ENCODE measurements around the gene CBY3.
"Not testable (repeated sequence)": the region's sequence is repeated elsewhere in the genome, so short reads cannot be mapped to it uniquely, and the experiment has no call there.

The CBY3 gene

DNA sequence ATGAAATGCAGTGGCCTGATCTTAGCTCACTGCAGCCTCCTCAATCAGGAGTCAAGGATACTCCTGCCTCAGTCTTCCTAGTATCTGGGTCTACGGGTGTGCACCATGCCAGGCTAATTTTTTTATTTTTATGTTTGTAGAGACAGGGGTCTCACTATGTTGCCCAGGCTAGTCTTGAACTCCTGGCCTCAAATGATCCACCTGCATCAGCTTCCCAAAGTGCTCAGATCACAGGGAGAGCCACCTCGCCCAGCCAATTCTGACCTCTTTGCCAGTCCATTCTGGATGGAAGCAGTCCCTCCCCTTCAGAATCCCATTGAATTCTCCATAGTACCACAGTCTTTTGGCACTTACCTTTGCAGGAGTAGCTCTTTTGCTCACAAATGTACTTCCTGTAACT is 16.3 kb upstream of the CBY3 start:
- peaks cover 4% of the 10 kb centered on the region for H3K36me3 Mint-ChIP-seq

DNA sequence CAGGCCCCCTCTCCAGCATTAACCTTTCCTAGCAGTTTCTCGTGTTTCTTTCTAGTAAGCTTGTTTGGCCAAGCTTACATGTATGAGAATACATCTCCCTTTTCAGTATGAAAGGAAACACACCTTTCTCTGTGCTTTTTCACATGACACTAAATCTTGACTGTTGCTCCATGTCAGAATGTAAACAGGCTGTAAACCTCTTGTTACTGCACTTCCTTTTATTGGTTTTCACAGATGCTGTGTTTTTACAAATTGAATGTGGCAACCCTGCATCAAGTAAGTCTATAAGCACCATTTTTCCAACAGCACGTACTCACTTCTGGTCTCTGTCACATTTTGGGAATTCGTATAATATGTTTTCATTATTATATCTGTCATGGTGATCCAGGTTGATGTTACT is 15.8 kb upstream of the CBY3 start:
- ATAC-seq (ENCODE audit: low read depth) (no peak), DNase-seq (ENCODE audit: low spot score in 2 of 2) (no peak)
- Mint-ChIP-seq H3K4me3 (no peak overlapping the region), H3K27ac (no peak overlapping the region), H3K4me1 (peaks cover 21% of the 10 kb centered on the region), H3K9me3 (no peaks in the 10 kb centered on the region), H3K36me3 (peaks cover 3% of the 10 kb centered on the region), H3K27me3 (no peaks in the 10 kb centered on the region)

More for the DNA sequence above, 16.3 kb upstream of the CBY3 start:
- no peaks in the 10 kb centered on the region for H3K27me3 Mint-ChIP-seq
- no peak overlapping the region for H3K4me3 Mint-ChIP-seq
- H3K27ac Mint-ChIP-seq = peak overlapping the region; percentile 98
- peaks cover 22% of the 10 kb centered on the region for H3K4me1 Mint-ChIP-seq
- ATAC-seq (ENCODE audit: low read depth) (no peak), DNase-seq (ENCODE audit: low spot score in 2 of 2) (no peak)
- H3K9me3 Mint-ChIP-seq = no peaks in the 10 kb centered on the region

DNA sequence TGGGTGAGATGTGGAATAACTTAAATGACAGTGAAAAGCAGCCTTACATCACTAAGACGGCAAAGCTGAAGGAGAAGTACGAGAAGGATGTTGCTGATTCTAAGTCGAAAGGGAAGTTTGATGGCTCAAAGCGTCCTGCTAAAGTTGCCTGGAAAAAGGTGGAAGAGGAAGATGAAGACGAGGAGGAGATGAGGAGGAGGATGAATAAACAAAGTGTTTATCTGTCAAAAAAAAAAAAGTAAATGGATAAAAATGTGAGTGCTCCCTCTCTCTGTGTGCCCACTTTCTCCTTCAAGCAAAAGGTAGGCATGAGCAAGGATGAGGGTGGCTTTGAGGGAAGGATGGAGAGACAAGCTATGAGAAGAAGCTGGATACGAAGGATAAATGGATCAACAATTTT is 13.7 kb upstream of the CBY3 start:
- Mint-ChIP-seq H3K27me3 (no peaks in the 10 kb centered on the region), H3K4me3 (no peak overlapping the region), H3K27ac (no peak overlapping the region), H3K36me3 (peaks cover 3% of the 10 kb centered on the region), H3K4me1 (peaks cover 12% of the 10 kb centered on the region), H3K9me3 (no peaks in the 10 kb centered on the region)
- ATAC-seq (ENCODE audit: low read depth) (no peak), DNase-seq (ENCODE audit: low spot score in 2 of 2) (no peak)

DNA sequence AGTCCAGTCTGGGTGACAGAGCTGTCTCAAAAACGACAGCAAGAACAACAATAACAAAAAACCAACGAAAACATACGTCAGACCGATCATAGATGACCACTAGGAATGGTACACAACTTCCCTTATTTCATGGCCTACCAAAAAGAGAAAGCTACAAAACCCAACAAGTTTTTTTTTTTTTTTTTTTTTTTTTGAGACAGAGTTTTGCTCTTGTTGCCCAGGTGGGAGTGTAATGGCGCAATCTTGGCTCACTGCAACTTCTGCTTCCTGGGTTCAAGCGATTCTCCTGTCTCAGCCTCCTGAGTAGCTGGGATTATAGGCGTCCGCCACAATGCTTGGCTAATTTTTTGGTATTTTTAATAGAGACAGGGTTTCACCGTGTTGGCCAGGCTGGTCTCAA is 8.4 kb upstream of the CBY3 start:
- not testable (repeated sequence) for H3K27me3 Mint-ChIP-seq; H3K4me3 Mint-ChIP-seq; H3K36me3 Mint-ChIP-seq; H3K4me1 Mint-ChIP-seq; ATAC-seq (ENCODE audit: low read depth); H3K27ac Mint-ChIP-seq; H3K9me3 Mint-ChIP-seq; DNase-seq (ENCODE audit: low spot score in 2 of 2)

DNA sequence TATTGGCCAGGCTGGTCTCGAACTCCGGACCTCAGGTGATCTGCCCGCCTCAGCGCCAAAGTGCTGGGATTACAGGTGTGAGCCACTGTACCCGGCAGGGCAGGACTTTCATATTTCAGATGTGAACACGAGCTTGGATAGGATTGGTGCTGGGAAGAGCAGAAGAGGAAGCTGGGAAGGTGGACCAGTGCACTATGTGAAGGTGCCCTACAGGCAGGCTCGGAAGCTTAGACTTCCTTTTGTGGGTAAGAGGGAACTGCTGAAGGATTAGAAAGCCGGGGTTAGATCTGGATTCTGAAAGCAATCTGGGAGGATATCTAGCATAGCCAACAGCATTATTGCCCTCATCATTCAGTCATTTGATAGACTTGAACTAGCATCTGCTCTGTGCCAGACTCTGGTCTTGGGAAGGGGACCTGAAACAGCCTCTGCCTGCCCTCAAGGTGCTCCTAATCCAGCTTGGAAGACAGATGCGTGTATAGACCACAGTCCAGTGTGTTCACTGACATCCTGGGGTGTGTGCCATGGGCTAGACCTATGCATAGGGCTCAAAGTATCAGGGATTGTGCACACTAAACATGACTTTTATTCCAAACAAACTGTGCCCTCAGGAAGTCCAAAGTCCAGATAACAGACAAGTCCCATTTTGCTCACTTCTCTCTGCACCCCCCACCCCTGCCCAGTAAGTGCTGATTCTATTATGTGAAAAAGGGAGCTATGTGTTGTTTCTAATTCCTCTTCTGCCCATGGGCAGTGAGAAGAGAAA is 637 bp downstream of the CBY3 start:
- peak overlapping the region; percentile 58 for H3K4me3 Mint-ChIP-seq
- H3K27ac Mint-ChIP-seq = no peak overlapping the region
- no peaks in the 10 kb centered on the region for H3K27me3 Mint-ChIP-seq
- no peaks in the 10 kb centered on the region for H3K9me3 Mint-ChIP-seq
- DNase-seq (ENCODE audit: low spot score in 2 of 2) (no peak), ATAC-seq (ENCODE audit: low read depth) (no peak)
- H3K36me3 Mint-ChIP-seq = peaks cover under 1% of the 10 kb centered on the region
- peaks cover 22% of the 10 kb centered on the region for H3K4me1 Mint-ChIP-seq

DNA sequence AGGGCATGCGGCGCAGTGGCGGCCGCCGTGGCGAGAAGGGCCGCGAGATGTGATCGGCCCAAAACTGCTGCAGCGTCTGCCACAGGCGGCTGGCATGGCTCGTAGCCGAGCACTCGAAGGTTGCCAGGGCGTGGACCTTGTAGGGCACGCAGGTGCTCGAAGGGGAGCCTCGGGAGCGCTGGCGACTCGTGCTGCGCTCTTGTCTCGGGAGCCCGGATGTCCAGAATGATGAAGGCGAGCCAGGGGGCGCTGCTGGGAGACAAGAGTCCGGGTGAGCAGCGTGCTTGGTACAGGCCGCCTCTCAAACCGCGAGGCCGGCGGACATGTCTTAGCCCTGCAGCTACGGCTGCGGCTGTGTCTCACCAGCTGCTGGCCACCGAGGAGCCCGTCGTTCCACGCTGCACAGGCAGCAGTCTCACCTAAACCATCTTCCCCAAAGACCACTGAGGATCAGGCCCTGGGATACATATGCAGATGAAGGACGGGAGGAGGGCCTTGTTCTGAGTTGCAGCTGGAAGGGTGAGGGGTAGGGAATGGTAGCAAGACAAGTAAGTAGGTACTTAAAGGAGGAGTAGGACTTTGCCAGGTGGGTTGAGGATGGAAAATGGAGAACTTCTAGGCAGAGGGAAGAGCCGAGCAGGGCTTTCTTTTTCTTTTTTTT is 1.7 kb downstream of the CBY3 start:
- peak overlapping the region; percentile 94 for H3K27ac Mint-ChIP-seq
- peaks cover 22% of the 10 kb centered on the region for H3K4me1 Mint-ChIP-seq
- ATAC-seq (ENCODE audit: low read depth) = peak; percentile 28
- no peaks in the 10 kb centered on the region for H3K27me3 Mint-ChIP-seq
- DNase-seq (ENCODE audit: low spot score in 2 of 2) = peak in 1 of 2 donors; percentile 49
- peak overlapping the region; percentile 96 for H3K4me3 Mint-ChIP-seq
- H3K9me3 Mint-ChIP-seq = no peaks in the 10 kb centered on the region
- peaks cover 3% of the 10 kb centered on the region for H3K36me3 Mint-ChIP-seq

DNA sequence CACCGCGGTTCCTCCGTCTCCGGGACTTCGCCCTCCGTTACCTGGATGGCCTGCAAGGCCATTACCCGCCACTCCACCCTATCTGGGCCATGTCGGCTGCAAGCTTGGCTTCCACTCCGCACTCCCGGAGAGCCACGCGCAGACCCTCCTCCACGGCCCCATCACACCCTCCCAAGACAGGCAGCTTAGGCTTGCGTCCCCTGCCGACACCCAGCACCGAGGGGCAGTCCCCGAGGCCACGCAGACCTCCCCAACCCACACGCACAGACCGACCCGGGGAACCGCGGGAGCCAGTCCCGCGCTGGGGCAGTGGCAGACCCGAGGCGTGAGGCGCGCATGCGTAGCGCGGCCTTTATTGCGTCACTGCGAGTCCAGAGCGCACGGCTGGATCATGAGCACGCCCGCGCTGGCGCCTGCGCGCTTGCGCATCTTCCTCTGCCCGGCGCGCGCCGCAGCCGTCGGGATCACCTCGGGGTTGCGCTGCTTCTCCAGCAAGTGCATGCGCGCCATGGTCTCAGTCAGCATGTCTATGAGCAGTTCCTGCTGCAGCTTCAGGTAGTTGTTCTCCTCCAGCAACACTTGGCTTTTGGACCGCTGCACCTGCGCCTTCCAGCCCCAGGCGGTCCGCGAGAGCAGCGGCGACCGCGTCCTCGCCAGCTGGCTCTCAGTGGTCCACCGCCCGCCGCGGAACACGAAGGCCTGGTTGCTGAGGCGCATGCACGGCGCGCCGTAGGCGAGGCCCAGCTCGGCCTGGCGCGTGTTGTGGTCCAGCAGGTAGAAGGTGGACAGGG is 2.4 kb downstream of the CBY3 start:
- Mint-ChIP-seq H3K27ac (peak overlapping the region; percentile 94), H3K4me1 (peaks cover 22% of the 10 kb centered on the region), H3K9me3 (no peaks in the 10 kb centered on the region), H3K27me3 (no peaks in the 10 kb centered on the region), H3K36me3 (peaks cover 3% of the 10 kb centered on the region), H3K4me3 (peak overlapping the region; percentile 96)
- ATAC-seq (ENCODE audit: low read depth) (peak; percentile 91), DNase-seq (ENCODE audit: low spot score in 2 of 2) (peak; percentile 90)

DNA sequence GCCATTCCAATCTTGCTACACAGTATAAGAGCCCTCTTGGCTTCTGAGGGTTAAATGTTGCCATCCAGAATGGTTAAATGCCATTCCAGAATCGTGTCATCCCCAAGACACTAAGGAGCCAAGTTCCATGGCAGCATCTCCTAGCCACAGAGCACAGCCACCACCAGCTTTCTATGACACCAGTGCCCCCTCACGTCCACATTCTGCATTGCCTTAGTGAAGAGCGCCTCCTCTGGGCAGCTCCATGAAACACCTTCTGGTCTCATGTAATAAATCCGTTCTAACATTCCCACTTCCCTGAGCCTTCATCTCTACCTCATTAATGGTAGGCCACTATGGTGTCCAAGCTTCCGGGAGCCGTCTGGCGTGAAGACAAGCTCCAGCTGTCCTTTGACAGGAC is 12.4 kb downstream of the CBY3 start:
- no peak for DNase-seq (ENCODE audit: low spot score in 2 of 2)
- Mint-ChIP-seq H3K27me3 (peaks cover 2% of the 10 kb centered on the region), H3K9me3 (no peaks in the 10 kb centered on the region), H3K36me3 (no peaks in the 10 kb centered on the region), H3K27ac (no peak overlapping the region), H3K4me3 (no peak overlapping the region), H3K4me1 (peaks cover 3% of the 10 kb centered on the region)
- peak; percentile 68 for ATAC-seq (ENCODE audit: low read depth)

DNA sequence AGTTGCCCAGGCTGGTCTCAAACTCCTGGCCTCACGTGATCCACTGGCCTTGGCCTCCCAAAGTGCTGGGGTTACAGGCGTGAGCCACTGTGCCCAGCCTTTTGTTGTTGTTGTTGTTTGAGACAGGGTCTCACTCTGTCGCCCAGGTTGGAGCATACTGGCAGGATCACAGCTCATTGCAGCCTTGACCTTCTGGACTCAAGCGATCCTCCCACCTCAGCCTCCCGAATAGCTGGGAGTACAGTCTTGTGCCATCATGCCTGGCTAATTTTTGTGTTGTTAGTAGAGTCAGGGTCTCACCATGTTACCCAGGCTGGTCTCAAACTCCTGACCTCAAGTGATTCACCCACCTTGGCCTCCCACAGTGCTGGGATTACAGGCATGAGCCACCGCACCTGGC is 19.2 kb downstream of the CBY3 start:
- not testable (repeated sequence) for H3K4me1 Mint-ChIP-seq; H3K4me3 Mint-ChIP-seq; DNase-seq (ENCODE audit: low spot score in 2 of 2); H3K36me3 Mint-ChIP-seq; H3K27ac Mint-ChIP-seq; H3K9me3 Mint-ChIP-seq; ATAC-seq (ENCODE audit: low read depth); H3K27me3 Mint-ChIP-seq

DNA sequence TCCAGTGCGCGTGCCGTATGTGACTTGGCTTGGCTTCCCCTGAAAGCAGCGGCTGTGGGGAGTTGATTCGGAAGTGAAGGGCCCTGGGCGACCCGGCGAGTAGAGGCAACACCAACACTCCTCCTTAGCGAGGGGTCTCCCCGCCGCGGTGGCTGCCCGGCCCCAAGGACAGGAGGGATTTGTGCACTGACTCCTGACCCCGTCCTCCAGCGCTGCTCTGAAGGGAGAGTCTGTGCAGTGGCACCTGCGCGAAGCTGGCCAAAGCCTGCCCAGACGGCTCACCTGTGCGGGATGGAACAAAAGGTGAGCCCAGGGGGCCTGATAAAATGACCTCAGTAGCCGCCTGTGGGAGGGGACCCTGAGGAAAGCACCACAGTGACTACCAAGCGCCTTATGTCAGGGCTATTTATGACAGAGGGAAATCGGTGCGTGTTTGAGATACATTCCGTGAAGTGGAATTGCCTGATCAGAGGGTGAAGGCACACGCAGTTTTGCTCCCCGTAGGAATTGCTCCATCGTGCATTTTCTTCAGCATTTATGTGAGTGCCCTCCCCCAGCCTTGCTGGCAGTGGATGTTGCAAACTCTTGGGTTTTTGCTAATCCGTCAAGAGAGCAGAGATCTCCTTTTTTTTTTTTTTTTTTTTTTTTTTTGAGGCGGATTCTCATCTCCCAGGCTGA is 22.5 kb downstream of the CBY3 start:
- not testable (repeated sequence) for H3K27me3 Mint-ChIP-seq, H3K9me3 Mint-ChIP-seq, H3K4me1 Mint-ChIP-seq, H3K36me3 Mint-ChIP-seq, H3K27ac Mint-ChIP-seq
- DNase-seq (ENCODE audit: low spot score in 2 of 2) (peak in 1 of 2 donors; percentile 19), ATAC-seq (ENCODE audit: low read depth) (peak; percentile 63)
- H3K4me3 Mint-ChIP-seq = peak overlapping the region; percentile 70

DNA sequence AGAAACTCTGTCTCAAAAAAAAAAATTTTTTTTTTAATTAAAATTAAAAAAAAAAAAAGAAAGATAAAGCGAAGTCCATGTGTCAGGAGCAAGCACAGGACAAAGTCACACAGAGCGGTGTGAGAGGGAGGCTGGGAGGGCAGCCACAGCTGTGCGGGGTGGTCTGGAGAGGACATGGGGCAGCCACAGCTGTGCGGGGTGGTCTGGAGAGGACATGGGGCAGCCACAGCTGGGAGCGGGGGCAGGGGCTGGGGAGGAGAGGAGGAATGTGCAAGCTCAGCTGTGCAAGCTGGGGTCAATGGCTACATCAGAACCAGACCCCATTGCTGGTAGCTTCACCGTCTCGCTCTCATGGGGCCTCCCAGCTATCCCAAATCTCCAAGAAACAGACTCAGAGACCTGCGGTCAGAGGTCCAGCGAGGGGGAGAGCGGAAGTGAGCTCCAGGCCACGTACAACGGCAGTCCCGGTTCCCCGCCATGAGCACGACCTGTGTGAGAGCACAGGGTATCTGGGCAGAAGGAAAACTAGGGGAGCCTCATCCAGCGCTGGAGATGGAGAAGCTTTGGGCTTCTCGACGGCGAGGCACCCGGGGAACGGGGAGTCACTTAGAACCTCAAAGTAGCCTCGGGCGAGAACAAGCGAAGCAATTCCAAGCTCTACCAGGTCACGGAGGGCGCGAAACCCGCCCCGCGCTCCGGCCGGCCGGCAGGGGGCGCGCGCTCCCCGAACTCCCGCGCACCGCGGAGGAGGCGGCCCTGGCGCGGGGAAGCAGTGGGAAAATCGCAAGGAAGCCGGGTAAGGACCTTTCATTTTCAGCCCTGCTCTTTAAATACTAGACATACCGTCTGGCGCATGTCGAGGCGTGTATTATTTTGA is 23.3 kb downstream of the CBY3 start:
- H3K4me3 Mint-ChIP-seq = peak overlapping the region; percentile 27
- not testable (repeated sequence) for H3K4me1 Mint-ChIP-seq, H3K27ac Mint-ChIP-seq, H3K27me3 Mint-ChIP-seq, H3K9me3 Mint-ChIP-seq, H3K36me3 Mint-ChIP-seq
- ATAC-seq (ENCODE audit: low read depth) (peak; percentile 94), DNase-seq (ENCODE audit: low spot score in 2 of 2) (peak in 1 of 2 donors; percentile 28)

DNA sequence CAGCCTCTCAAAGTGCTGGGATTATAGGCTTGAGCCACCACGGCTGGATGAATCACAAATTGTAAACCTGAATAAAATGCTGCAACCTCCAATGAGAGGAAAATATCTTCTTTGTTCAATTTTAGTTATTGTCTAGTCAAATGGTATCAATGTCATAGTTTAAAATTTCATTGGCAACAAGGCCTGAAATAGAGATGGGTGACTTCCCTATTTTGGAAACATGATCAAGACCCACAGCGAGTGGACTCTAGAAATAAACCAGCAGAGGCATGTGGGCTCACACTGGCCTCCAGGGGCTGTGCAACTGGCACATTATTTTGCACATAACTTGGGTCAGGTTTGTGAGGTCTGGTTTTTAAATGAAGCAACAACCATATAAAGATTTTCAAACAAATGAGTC is 27.7 kb downstream of the CBY3 start:
- not testable (repeated sequence) for H3K4me1 Mint-ChIP-seq; H3K4me3 Mint-ChIP-seq; DNase-seq (ENCODE audit: low spot score in 2 of 2); H3K27me3 Mint-ChIP-seq; H3K9me3 Mint-ChIP-seq; H3K36me3 Mint-ChIP-seq; ATAC-seq (ENCODE audit: low read depth); H3K27ac Mint-ChIP-seq

DNA sequence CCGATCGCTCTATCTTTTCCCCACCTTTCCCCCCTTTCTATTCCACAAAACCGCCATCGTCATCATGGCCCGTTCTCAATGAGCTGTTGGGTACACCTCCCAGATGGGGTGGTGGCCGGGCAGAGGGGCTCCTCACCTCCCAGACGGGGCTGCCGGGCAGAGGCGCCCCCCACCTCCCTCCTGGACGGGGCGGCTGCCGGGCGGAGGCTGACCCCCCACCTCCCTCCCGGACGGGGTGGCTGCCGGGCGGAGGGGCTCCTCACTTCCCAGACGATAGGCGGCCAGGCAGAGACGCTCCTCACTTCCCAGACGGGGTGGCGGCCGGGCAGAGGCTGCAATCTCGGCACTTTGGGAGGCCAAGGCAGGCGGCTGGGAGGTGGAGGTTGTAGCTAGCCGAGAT is 30.6 kb downstream of the CBY3 start:
- H3K9me3 Mint-ChIP-seq; ATAC-seq (ENCODE audit: low read depth); H3K27ac Mint-ChIP-seq; DNase-seq (ENCODE audit: low spot score in 2 of 2); H3K4me3 Mint-ChIP-seq; H3K27me3 Mint-ChIP-seq; H3K4me1 Mint-ChIP-seq; H3K36me3 Mint-ChIP-seq: not testable (repeated sequence)
